T-helper 1 cell treated with Interleukin-12 subunit alpha and Interleukin-12 subunit beta and Interleukin-4 antibody, amounts not matched to agents 30 μg/mL and 1 μg/mL, for 36 hours (primary cell): ENCODE measurements around the gene PPP1R14C.
"Not testable (repeated sequence)": the region's sequence is repeated elsewhere in the genome, so short reads cannot be mapped to it uniquely, and the experiment has no call there.

ENCODE experiments used
- H3K27ac Mint-ChIP-seq: one replicate; pipeline ENCODE4 v1.8.0; 2021; ENCODE audit warnings: mild to moderate bottlenecking, mixed read lengths
- H3K27me3 Mint-ChIP-seq: one replicate; pipeline ENCODE4 v1.8.0; 2021; ENCODE audit warnings: low read depth, mixed read lengths
- H3K36me3 Mint-ChIP-seq: one replicate; pipeline ENCODE4 v1.8.0; 2021; ENCODE audit warnings: low read depth, mixed read lengths
- H3K4me1 Mint-ChIP-seq: one replicate; pipeline ENCODE4 v1.8.0; 2021; ENCODE audit warnings: low read depth, mixed read lengths
- H3K4me3 Mint-ChIP-seq: one replicate; pipeline ENCODE4 v1.8.0; 2021; ENCODE audit warnings: mild to moderate bottlenecking, moderate library complexity, mixed read lengths
- H3K9me3 Mint-ChIP-seq: one replicate; pipeline ENCODE4 v1.8.0; 2021; ENCODE audit warnings: mixed read lengths

PPP1R14C gene

DNA sequence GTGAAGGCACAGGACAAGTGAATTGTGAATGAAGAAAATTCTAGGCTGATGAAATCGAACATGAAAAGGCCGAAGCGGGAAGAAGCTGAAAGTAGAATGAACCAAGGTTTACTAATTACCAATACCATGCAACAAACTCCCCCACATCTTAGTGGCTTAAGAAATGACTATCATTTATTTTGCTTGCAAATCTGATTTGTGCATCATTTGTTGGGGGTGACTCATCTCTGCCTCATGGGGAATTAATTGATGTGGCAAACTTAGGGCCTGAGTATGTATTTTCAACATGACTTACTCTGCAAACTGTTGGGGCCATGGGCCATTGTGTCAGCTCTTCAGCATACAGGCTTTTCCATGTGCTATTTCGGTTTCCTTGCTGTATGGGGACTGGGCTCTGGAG, 26.8 kb downstream of the PPP1R14C start:
- no peak overlapping the region for H3K4me3 Mint-ChIP-seq
- no peaks in the 10 kb centered on the region for H3K9me3 Mint-ChIP-seq
- H3K27me3 Mint-ChIP-seq: no peaks in the 10 kb centered on the region
- H3K36me3 Mint-ChIP-seq: no peaks in the 10 kb centered on the region
- H3K4me1 Mint-ChIP-seq: peaks cover 2% of the 10 kb centered on the region
- H3K27ac Mint-ChIP-seq: no peak overlapping the region

DNA sequence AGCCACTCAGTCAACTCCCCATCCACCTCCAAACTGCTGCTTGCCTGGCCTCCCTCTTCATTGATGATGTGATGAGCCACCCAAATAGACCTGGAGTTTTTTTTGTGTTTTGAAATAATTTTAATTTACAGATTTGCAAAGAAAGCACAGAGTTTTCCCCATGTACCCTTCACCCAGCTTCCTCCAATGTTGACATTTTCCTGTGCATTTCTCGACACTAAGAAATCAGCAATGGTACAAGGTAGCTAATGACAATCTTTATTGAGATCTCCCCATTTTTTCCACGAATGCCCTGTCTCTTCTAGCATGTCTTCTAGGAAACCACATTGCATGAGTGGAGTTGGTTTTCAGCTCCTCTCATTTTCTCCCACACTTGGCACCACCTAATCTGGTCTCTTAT, 30.1 kb downstream of the PPP1R14C start:
- Mint-ChIP-seq H3K27ac (no peak overlapping the region), H3K27me3 (no peaks in the 10 kb centered on the region), H3K4me3 (no peak overlapping the region), H3K36me3 (no peaks in the 10 kb centered on the region), H3K9me3 (no peaks in the 10 kb centered on the region), H3K4me1 (peaks cover 2% of the 10 kb centered on the region)

DNA sequence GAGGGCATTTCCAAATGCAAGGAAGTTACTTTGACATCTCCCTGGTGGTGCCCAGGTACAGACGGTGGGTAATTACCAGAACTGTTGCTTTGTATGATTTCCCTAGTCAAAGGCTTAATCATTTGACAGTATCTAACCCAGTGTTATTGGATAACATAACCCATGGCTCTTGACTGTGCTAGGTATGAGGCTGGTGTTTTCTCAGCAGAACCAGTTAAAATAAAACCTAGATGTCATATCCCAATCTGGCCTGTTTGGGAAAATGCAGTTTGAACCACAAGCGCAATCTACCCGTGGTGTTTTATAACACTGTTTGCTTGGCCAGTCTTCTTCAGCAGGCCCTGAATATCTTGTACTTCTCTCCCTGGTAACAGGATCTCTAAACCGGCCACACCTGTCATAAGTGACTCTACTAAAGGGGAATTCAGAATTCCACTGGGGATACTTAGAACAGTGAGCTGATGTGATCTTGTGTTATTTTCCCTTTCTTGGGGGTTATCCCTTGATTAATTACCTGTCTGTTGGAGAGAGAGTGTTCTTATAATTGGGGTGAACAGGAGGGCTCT, 32.8 kb downstream of the PPP1R14C start:
- no peaks in the 10 kb centered on the region for H3K36me3 Mint-ChIP-seq
- no peaks in the 10 kb centered on the region for H3K4me1 Mint-ChIP-seq
- no peak overlapping the region for H3K27ac Mint-ChIP-seq
- no peaks in the 10 kb centered on the region for H3K9me3 Mint-ChIP-seq
- no peaks in the 10 kb centered on the region for H3K27me3 Mint-ChIP-seq
- H3K4me3 Mint-ChIP-seq: no peak overlapping the region

DNA sequence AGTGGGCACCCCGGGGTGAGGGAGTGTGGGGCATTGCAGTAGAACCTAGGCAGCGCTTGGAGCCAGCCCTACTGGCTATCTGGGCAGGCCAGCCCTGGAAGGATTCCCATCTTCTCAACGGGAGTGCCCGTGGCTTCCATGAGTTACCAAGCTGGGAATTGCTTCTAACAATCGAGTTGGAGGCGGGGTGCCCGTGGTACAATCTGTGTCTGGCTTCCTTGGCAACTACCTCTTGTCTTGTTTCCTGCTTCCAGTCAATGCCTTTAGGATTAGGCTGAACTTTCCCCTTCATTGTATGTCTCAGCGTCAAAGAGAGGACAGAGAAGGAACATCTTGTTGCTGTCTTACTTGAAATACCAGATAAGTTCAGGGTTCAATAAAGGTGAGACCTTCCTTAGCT, 33.3 kb downstream of the PPP1R14C start:
- Mint-ChIP-seq H3K36me3 (no peaks in the 10 kb centered on the region), H3K4me3 (no peak overlapping the region), H3K27me3 (no peaks in the 10 kb centered on the region), H3K27ac (no peak overlapping the region), H3K4me1 (no peaks in the 10 kb centered on the region), H3K9me3 (no peaks in the 10 kb centered on the region)

DNA sequence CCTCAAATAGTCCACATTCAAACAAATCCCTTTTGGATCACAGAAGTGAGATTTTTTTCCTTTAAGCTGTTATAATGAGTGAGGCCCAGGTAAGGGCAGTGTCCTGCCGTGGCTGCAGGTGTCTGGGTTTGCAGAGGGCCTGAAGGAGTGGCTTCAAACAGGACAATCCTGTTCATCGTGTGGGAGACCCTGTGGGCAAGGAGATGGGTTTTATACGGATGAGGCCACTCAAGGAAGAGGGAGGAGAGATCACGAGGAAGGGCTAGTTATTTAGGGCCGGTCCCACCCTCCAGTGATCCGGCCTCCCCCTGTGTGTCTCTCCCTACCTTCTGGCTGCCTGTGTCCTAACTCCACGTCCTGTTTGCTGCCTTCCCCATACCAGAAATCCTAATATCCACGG, 33.8 kb downstream of the PPP1R14C start:
- no peaks in the 10 kb centered on the region for H3K9me3 Mint-ChIP-seq
- H3K4me3 Mint-ChIP-seq: no peak overlapping the region
- H3K27ac Mint-ChIP-seq: no peak overlapping the region
- H3K36me3 Mint-ChIP-seq: no peaks in the 10 kb centered on the region
- H3K4me1 Mint-ChIP-seq: no peaks in the 10 kb centered on the region
- peaks cover 3% of the 10 kb centered on the region for H3K27me3 Mint-ChIP-seq

DNA sequence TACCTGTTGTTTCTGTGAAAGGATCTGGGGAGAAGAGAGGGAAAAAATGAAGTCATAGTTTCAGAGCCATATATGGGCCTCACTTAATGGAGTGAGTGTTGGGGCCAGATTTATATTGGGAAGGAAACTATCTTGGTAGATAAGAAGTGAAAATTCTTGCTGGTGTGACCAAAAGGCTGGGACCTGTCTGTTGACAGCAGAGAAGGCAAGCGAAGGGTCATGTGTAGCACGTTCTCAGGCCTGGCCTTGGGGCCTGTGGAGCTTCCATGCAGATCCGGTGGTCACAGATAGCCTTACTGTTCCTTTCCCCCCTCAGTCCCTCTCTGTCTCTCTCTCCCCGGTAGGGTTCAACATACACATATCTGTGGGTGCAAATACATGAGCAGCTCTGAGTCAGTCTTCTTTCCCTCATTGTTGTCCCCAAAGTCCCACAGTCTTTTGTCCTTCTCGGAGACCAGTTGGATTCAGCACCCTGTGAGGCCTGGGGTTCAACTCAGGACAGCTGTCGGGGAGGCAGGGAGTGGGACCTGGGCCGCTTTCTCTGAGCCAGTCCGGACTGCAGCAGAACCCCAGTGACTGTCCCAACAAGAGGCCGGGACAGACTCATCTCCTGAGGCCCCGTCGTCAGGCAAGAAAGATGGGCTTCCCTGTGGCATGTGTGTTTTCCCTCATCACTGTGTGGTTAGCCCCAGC, 34.6 kb downstream of the PPP1R14C start:
- no peak overlapping the region for H3K4me3 Mint-ChIP-seq
- no peaks in the 10 kb centered on the region for H3K4me1 Mint-ChIP-seq
- peaks cover 3% of the 10 kb centered on the region for H3K27me3 Mint-ChIP-seq
- no peak overlapping the region for H3K27ac Mint-ChIP-seq
- H3K36me3 Mint-ChIP-seq: no peaks in the 10 kb centered on the region
- no peaks in the 10 kb centered on the region for H3K9me3 Mint-ChIP-seq

DNA sequence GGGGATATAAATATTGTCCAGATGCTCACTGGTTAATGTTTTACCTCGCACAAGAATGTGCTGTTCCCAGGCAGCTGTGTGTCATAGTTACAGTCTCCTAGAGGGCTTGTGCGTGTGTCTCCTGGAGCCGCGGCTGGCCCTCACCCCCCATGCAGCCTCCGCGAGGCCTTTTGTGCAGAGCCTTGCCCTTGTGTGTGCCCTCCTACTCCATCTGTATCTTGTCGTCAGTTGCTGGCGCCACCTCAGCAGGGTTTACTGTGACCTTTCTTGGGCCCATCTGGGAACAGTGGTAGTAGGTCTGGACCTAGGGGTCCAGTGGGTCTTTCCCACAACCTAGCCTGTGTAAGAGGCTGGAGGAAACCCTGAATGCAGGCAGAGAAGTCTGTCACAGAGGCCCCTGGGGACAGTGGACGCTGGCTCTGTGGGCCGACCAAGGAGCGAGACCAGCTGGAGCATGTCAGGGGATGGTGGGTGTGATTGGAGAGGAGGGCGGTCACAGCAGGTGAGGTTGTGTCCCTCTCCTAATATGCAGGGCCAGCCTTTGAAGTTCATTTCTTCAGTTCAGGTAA, 35.2 kb downstream of the PPP1R14C start:
- Mint-ChIP-seq H3K9me3 (no peaks in the 10 kb centered on the region), H3K4me1 (no peaks in the 10 kb centered on the region), H3K27me3 (peaks cover 3% of the 10 kb centered on the region), H3K4me3 (no peak overlapping the region), H3K27ac (no peak overlapping the region), H3K36me3 (no peaks in the 10 kb centered on the region)

DNA sequence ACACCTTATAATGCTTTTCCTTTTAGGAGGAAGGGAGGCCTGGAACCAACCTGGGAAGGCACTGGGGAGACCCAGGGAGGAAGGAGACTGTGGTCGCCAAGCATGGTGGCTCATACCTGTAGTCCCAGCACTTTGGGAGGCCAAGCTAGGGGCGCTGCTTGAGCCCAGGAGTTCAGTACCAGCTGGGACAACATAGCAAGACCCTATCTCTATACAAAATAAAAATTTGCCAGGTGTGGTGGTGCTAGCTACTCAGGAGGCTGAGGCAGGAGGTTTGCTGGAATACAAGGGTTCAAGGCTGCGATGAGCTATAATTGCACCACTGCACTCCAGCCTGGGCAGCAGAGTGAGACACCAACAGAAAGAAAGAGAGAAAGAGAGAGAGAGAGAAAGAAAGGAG, 36.2 kb downstream of the PPP1R14C start:
- Mint-ChIP-seq H3K27ac (no peak overlapping the region), H3K36me3 (no peaks in the 10 kb centered on the region), H3K4me3 (no peak overlapping the region), H3K4me1 (no peaks in the 10 kb centered on the region), H3K27me3 (peaks cover 3% of the 10 kb centered on the region), H3K9me3 (no peaks in the 10 kb centered on the region)

DNA sequence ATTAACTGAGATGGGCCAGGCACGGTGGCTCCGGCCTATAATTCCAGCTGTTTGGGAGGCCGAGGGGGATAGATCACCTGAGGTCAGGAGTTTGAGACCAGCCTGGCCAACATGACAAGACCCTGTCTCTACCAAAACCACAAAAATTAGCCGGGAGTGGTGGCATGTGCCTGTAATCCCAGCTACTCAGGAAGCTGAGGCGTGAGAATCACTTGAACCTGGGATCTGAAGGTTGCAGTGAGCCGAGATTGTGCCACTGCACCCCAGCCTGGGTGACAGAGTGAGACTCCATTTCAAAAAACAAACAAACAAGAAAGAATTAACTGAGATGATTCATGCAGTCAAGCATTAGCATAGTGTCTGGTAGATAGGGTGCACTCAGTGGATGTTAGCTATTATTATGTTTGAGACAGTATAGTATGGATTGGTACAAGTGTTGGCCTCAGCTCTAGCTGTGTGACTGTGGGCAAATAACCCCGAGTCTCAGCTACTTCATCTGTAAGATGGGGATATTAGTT, 37.1 kb downstream of the PPP1R14C start:
- not testable (repeated sequence) for H3K4me3 Mint-ChIP-seq, H3K27ac Mint-ChIP-seq, H3K4me1 Mint-ChIP-seq, H3K9me3 Mint-ChIP-seq, H3K27me3 Mint-ChIP-seq, H3K36me3 Mint-ChIP-seq

DNA sequence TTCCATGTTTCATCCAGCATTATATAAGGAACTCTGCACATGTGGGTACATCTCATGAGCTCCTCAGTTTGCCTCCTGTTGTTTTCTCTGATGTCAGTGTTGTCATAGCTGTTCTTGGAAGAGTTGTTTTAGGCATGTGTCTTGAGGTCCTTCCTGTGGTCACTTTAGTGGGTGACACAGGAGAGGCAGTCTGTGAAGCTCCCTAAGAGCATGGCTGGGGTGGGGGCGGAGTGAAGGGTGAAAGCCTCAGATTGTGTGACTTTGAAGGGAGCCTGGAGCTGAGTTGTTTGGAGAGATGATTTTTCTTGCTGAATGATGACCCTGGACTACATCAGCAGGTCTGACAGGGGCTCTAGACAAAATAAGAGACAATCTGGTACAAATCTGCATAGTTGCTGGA, 37.7 kb downstream of the PPP1R14C start:
- H3K27me3 Mint-ChIP-seq: peaks cover 3% of the 10 kb centered on the region
- no peak overlapping the region for H3K4me3 Mint-ChIP-seq
- H3K4me1 Mint-ChIP-seq: no peaks in the 10 kb centered on the region
- H3K27ac Mint-ChIP-seq: no peak overlapping the region
- no peaks in the 10 kb centered on the region for H3K36me3 Mint-ChIP-seq
- H3K9me3 Mint-ChIP-seq: no peaks in the 10 kb centered on the region

DNA sequence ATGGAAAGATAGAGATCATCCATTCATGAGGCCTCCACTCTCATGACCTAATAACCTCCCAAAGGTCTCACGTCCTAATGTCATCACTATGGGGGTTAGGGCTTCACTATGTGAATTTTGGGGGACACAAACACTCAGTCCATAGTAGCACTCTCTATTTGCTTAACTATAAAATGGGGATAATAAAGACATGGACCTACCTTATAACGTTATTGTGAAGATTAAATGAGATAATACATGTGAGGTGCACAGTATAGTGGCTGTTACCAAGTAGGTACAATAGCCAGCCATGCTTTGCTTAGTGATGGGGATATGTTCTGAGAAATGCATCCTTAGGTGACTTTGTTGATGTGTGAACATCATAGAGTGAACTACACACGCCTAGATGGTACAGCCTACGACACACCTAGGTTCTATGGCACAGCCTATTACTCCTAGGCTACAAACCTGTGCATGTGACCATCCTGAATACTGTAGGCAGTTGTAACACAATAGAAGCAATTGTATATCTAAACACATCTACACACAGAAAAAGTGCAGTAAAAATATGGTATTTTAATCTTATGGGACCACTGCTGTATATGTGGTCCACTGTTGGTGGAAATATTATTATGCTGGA, 39.7 kb downstream of the PPP1R14C start:
- no peaks in the 10 kb centered on the region for H3K4me1 Mint-ChIP-seq
- no peak overlapping the region for H3K27ac Mint-ChIP-seq
- H3K36me3 Mint-ChIP-seq: no peaks in the 10 kb centered on the region
- H3K27me3 Mint-ChIP-seq: peaks cover 3% of the 10 kb centered on the region
- H3K9me3 Mint-ChIP-seq: no peaks in the 10 kb centered on the region
- no peak overlapping the region for H3K4me3 Mint-ChIP-seq

DNA sequence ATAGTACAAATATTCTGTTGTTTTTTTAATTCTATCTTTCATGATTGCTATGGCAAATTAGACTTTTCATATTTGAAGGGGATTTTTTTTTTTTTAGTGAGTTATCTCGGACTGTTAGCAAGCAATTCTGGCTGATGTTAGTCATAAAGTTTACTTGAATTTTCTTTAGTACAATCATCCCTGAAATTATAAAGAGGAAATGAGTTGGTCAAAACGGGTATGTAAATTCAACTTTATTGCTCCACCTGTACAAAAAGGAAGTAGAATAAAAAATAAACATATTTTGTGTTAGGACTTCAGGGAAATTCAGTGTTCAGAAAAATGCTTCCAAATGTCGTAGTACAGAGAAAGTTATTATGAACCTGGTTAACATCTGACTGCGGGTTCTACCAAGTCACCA, 40.3 kb downstream of the PPP1R14C start:
- H3K27ac Mint-ChIP-seq: no peak overlapping the region
- no peaks in the 10 kb centered on the region for H3K4me1 Mint-ChIP-seq
- no peaks in the 10 kb centered on the region for H3K36me3 Mint-ChIP-seq
- H3K4me3 Mint-ChIP-seq: no peak overlapping the region
- peaks cover 3% of the 10 kb centered on the region for H3K27me3 Mint-ChIP-seq
- no peaks in the 10 kb centered on the region for H3K9me3 Mint-ChIP-seq

DNA sequence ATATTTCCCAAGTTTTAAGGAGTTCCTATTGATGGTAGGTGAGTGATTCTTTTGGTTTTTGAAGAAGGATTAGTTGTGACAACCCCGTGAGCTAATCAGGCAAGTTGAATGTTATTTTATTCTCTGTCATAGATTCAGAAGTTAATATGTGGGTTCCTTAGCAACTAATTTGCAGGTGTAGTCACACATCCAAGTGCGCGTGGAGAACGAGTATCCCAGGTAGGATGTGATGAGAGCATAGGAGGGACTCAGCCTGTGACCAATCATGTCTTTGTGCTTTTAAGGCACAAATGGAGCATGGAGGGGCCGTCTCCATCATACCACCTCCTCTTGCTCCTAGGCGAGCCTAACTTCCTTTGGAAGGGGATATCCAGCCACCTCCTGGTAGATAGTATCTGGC, 41.1 kb downstream of the PPP1R14C start:
- no peaks in the 10 kb centered on the region for H3K9me3 Mint-ChIP-seq
- no peak overlapping the region for H3K4me3 Mint-ChIP-seq
- peaks cover 3% of the 10 kb centered on the region for H3K27me3 Mint-ChIP-seq
- H3K27ac Mint-ChIP-seq: no peak overlapping the region
- H3K36me3 Mint-ChIP-seq: no peaks in the 10 kb centered on the region
- no peaks in the 10 kb centered on the region for H3K4me1 Mint-ChIP-seq

DNA sequence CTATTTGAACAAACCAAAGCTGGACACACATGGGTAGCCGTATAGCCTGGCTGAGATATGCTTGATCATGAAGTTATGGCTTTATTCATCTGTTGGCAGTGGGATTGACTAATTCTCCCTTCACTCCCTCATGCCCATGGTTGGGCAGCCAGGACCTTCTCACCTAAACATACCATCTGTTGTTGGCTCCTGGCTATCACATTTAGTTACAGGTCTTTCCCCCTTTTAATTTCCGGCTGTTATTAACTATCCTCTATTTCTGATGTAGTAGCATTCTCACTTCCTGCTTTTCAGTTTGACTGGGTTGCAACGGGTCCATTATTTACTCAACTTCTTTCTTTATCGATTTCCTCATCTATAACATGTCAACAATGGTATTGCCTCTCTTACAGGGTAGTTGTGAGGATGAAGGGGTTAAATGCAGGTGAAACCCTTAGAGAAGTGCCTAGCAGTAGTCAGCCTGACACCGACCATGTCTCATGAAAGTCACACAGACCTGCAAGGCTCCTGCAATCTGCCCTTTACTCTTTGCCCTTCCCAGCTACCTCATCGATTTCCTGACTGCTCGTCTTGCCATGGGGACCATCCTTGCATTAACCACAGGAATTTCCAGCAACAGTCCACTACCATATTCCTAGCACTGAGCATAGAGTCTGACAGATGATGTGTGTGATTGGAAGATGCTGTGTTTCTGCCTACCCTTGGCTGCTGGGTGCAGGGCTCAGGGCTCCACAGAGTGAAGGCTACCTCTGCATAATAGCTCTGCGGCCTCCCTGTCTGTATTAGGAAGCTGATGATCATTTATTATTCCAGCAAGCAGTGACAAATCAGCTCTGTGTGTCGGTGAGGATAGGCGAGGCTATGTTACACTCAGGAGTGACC, 42.2 kb downstream of the PPP1R14C start:
- Mint-ChIP-seq H3K4me3 (no peak overlapping the region), H3K4me1 (no peaks in the 10 kb centered on the region), H3K27ac (no peak overlapping the region), H3K9me3 (no peaks in the 10 kb centered on the region), H3K27me3 (peaks cover 7% of the 10 kb centered on the region), H3K36me3 (no peaks in the 10 kb centered on the region)
